ENCODE measurements around the gene INTS11.

INTS11 gene

GRCh38 chr1:1314678-1315335 lies 9.7 kb downstream of the INTS11 start:
- ATAC-seq (replicated peaks) = no peak
- Mint-ChIP-seq H3K36me3 (ENCODE audit: insufficient read depth) (peaks cover 56% of the 10 kb centered on the region), H3K9me3 (no peaks in the 10 kb centered on the region), H3K27me3 (no peaks in the 10 kb centered on the region), H3K4me3 (no peak overlapping the region), H3K27ac (peak overlapping the region in 1 of 2 donors; percentile 18), H3K4me1 (ENCODE audit: low read depth in 2 of 2) (peaks cover 0 to 9% of the 10 kb centered on the region in 2 donors)
- no peak for DNase-seq

GRCh38 chr1:1314237-1314586 lies 10.2 kb downstream of the INTS11 start:
- DNase-seq = no peak
- Mint-ChIP-seq H3K27ac (peak overlapping the region in 1 of 2 donors; percentile 18), H3K4me3 (no peak overlapping the region), H3K9me3 (no peaks in the 10 kb centered on the region), H3K36me3 (ENCODE audit: insufficient read depth) (peaks cover 56% of the 10 kb centered on the region), H3K27me3 (no peaks in the 10 kb centered on the region), H3K4me1 (ENCODE audit: low read depth in 2 of 2) (peaks cover 0 to 6% of the 10 kb centered on the region in 2 donors)
- no peak for ATAC-seq (replicated peaks)

- no peak overlapping the region for H3K4me3 Mint-ChIP-seq
- peaks cover 54% of the 10 kb centered on the region for H3K36me3 Mint-ChIP-seq (ENCODE audit: insufficient read depth)
Measured at GRCh38 chr1:1313500-1314236, 10.8 kb downstream of the INTS11 start.

GRCh38 chr1:1312450-1313314 lies 11.8 kb downstream of the INTS11 start:
- Mint-ChIP-seq H3K27me3 (no peaks in the 10 kb centered on the region), H3K36me3 (ENCODE audit: insufficient read depth) (peaks cover 55% of the 10 kb centered on the region), H3K27ac (peak overlapping the region in 1 of 2 donors; percentile 72), H3K9me3 (no peaks in the 10 kb centered on the region), H3K4me3 (no peak overlapping the region), H3K4me1 (ENCODE audit: low read depth in 2 of 2) (peaks cover 0 to 4% of the 10 kb centered on the region in 2 donors)
- ATAC-seq (replicated peaks) (no peak), DNase-seq (no peak)

More at GRCh38 chr1:1313500-1314236, 10.8 kb downstream of the INTS11 start:
- Mint-ChIP-seq H3K27me3 (no peaks in the 10 kb centered on the region), H3K4me1 (ENCODE audit: low read depth in 2 of 2) (peaks cover 0 to 4% of the 10 kb centered on the region in 2 donors), H3K9me3 (no peaks in the 10 kb centered on the region), H3K27ac (peak overlapping the region in 1 of 2 donors; percentile 18)
- DNase-seq = no peak
- ATAC-seq (replicated peaks) = no peak

GRCh38 chr1:1311107-1312104 lies 13.1 kb downstream of the INTS11 start:
- H3K36me3 Mint-ChIP-seq (ENCODE audit: insufficient read depth) = peaks cover 53% of the 10 kb centered on the region
- no peaks in the 10 kb centered on the region for H3K9me3 Mint-ChIP-seq
- peak overlapping the region in 1 of 2 donors; percentile 82 for H3K27ac Mint-ChIP-seq
- DNase-seq = no peak
- H3K4me3 Mint-ChIP-seq = peak overlapping the region in 1 of 2 donors; percentile 43
- ATAC-seq (replicated peaks) = no peak
- peaks cover 9 to 12% of the 10 kb centered on the region in 2 donors for H3K4me1 Mint-ChIP-seq (ENCODE audit: low read depth in 2 of 2)
- H3K27me3 Mint-ChIP-seq = no peaks in the 10 kb centered on the region

GRCh38 chr1:1310476-1311053 lies 13.9 kb downstream of the INTS11 start:
- Mint-ChIP-seq H3K4me3 (peak overlapping the region; percentile 29 to 43), H3K36me3 (ENCODE audit: insufficient read depth) (peaks cover 50% of the 10 kb centered on the region), H3K27ac (peak overlapping the region in 1 of 2 donors; percentile 53), H3K9me3 (no peaks in the 10 kb centered on the region), H3K4me1 (ENCODE audit: low read depth in 2 of 2) (peaks cover 17 to 19% of the 10 kb centered on the region in 2 donors), H3K27me3 (no peaks in the 10 kb centered on the region)
- ATAC-seq (replicated peaks) (no peak), DNase-seq (no peak)

- peak overlapping the region in 1 of 2 donors; percentile 78 for H3K27ac Mint-ChIP-seq
Measured at GRCh38 chr1:1310109-1310385, 14.4 kb downstream of the INTS11 start.

GRCh38 chr1:1309251-1310108 lies 15.0 kb downstream of the INTS11 start:
- Mint-ChIP-seq H3K4me1 (ENCODE audit: low read depth in 2 of 2) (peaks cover 17 to 19% of the 10 kb centered on the region in 2 donors), H3K9me3 (no peaks in the 10 kb centered on the region), H3K36me3 (ENCODE audit: insufficient read depth) (peaks cover 43% of the 10 kb centered on the region), H3K27me3 (no peaks in the 10 kb centered on the region), H3K27ac (peak overlapping the region in 1 of 2 donors; percentile 78), H3K4me3 (peak overlapping the region; percentile 58 to 69)
- ATAC-seq (replicated peaks) (no peak), DNase-seq (peak in 1 of 3 experiments; percentile 20)

More at GRCh38 chr1:1310109-1310385, 14.4 kb downstream of the INTS11 start:
- peaks cover 17 to 19% of the 10 kb centered on the region in 2 donors for H3K4me1 Mint-ChIP-seq (ENCODE audit: low read depth in 2 of 2)
- no peaks in the 10 kb centered on the region for H3K9me3 Mint-ChIP-seq
- DNase-seq = no peak
- peaks cover 48% of the 10 kb centered on the region for H3K36me3 Mint-ChIP-seq (ENCODE audit: insufficient read depth)
- peak overlapping the region; percentile 58 to 69 for H3K4me3 Mint-ChIP-seq
- H3K27me3 Mint-ChIP-seq = no peaks in the 10 kb centered on the region
- ATAC-seq (replicated peaks) = no peak

GRCh38 chr1:1308756-1309250 lies 15.7 kb downstream of the INTS11 start:
- no peaks in the 10 kb centered on the region for H3K27me3 Mint-ChIP-seq
- H3K4me3 Mint-ChIP-seq = peak overlapping the region; percentile 79 to 80
- H3K4me1 Mint-ChIP-seq (ENCODE audit: low read depth in 2 of 2) = peaks cover 17 to 20% of the 10 kb centered on the region in 2 donors
- H3K27ac Mint-ChIP-seq = peak overlapping the region; percentile 75 to 78
- ATAC-seq (replicated peaks) (no peak), DNase-seq (no peak)
- H3K36me3 Mint-ChIP-seq (ENCODE audit: insufficient read depth) = peaks cover 40% of the 10 kb centered on the region
- no peaks in the 10 kb centered on the region for H3K9me3 Mint-ChIP-seq

- Mint-ChIP-seq H3K36me3 (ENCODE audit: insufficient read depth) (peaks cover 36% of the 10 kb centered on the region), H3K4me1 (ENCODE audit: low read depth in 2 of 2) (peaks cover 17 to 20% of the 10 kb centered on the region in 2 donors), H3K4me3 (peak within 1 kb of the TSS; percentile 80 to 84), H3K9me3 (no peaks in the 10 kb centered on the region), H3K27me3 (no peaks in the 10 kb centered on the region), H3K27ac (peak within 1 kb of the TSS; percentile 75 to 78)
- ATAC-seq (replicated peaks) (peak; percentile 69), DNase-seq (peak; percentile 86 to 89 (median 87))
Measured at GRCh38 chr1:1307923-1308755, 16.3 kb downstream of the INTS11 start, which contains the start of the genes ACAP3 and PUSL1. TSS of gene ACAP3 (minus strand) at chr1:1307930. CDS start at chr1:1307815, 115 bp downstream. TSS of gene PUSL1 (plus strand) at chr1:1308597. CDS start at chr1:1308644, 47 bp downstream.
